A549 (cell line): Measurements from ENCODE around the gene ZMYND10.

Source experiments
- CTCF ChIP-seq: fragments of >200 bp; sonication (Bioruptor Twin); formaldehyde crosslinking; IDR thresholded peaks from 3 replicates; pipeline ENCODE4 v1.5.1; 2016
- MAX ChIP-seq: IDR thresholded peaks from 2 replicates; pipeline ENCODE4 v1.6.1; 2012
- MYC ChIP-seq: IDR thresholded peaks from 2 replicates; pipeline ENCODE4 v1.6.1; 2012; ENCODE audit warnings: mild to moderate bottlenecking, inconsistent platforms, low read length, improper control_type of control experiment, borderline replicate concordance
- POLR2A ChIP-seq: IDR thresholded peaks from 2 replicates; pipeline ENCODE4 v1.6.1; 2012; ENCODE audit warnings: mild to moderate bottlenecking, low read length

- TF ChIP-seq CTCF, result no peak
- no peak for TF ChIP-seq MAX
- TF ChIP-seq POLR2A, result no peak
- no peak for TF ChIP-seq MYC
These were observed 32.5 kb upstream of the ZMYND10 start for GRCh38 chr3:50378024-50378423.
